Ishikawa (cell line): ENCODE measurements around the gene TNIK.

Experiments
- CEBPB ChIP-seq: IDR thresholded peaks from 2 replicates; pipeline ENCODE4 v1.6.1; 2012
- CREB1 ChIP-seq: IDR thresholded peaks from 2 replicates; pipeline ENCODE4 v1.6.1; 2012; ENCODE audit warnings: low read depth
- EGR1 ChIP-seq: IDR thresholded peaks from 2 replicates; pipeline ENCODE4 v1.6.1; 2012
- EP300 ChIP-seq: IDR thresholded peaks from 2 replicates; pipeline ENCODE4 v1.6.1; 2012; ENCODE audit warnings: borderline replicate concordance
- FOXM1 ChIP-seq: IDR thresholded peaks from 2 replicates; pipeline ENCODE4 v1.6.1; 2012; ENCODE audit warnings: low read depth, borderline replicate concordance
- MAX ChIP-seq: IDR thresholded peaks from 2 replicates; pipeline ENCODE4 v1.6.1; 2012
- NFIC ChIP-seq: IDR thresholded peaks from 2 replicates; pipeline ENCODE4 v1.6.1; 2012
- RAD21 ChIP-seq: IDR thresholded peaks from 2 replicates; pipeline ENCODE4 v1.6.1; 2012; ENCODE audit warnings: low read depth
- TAF1 ChIP-seq: IDR thresholded peaks from 2 replicates; pipeline ENCODE4 v1.6.1; 2012; ENCODE audit warnings: low read depth, mild to moderate bottlenecking
- TCF12 ChIP-seq: IDR thresholded peaks from 2 replicates; pipeline ENCODE4 v1.6.1; 2012; ENCODE audit warnings: low read depth
- TEAD4 ChIP-seq: IDR thresholded peaks from 2 replicates; pipeline ENCODE4 v1.6.1; 2012
- YY1 ChIP-seq: IDR thresholded peaks from 2 replicates; pipeline ENCODE4 v1.6.1; 2012; ENCODE audit warnings: low read depth
- ZBTB7A ChIP-seq: IDR thresholded peaks from 2 replicates; pipeline ENCODE4 v1.6.1; 2012; ENCODE audit warnings: low read depth
- TF ChIP-seq, protein P1 (sequence below): IDR thresholded peaks from 2 replicates; pipeline ENCODE4 v1.6.1; 2012; ENCODE audit warnings: low read depth, mild to moderate bottlenecking
- TF ChIP-seq, protein P2 (sequence below): IDR thresholded peaks from 2 replicates; pipeline ENCODE4 v1.6.1; 2012

The TNIK gene

DNA sequence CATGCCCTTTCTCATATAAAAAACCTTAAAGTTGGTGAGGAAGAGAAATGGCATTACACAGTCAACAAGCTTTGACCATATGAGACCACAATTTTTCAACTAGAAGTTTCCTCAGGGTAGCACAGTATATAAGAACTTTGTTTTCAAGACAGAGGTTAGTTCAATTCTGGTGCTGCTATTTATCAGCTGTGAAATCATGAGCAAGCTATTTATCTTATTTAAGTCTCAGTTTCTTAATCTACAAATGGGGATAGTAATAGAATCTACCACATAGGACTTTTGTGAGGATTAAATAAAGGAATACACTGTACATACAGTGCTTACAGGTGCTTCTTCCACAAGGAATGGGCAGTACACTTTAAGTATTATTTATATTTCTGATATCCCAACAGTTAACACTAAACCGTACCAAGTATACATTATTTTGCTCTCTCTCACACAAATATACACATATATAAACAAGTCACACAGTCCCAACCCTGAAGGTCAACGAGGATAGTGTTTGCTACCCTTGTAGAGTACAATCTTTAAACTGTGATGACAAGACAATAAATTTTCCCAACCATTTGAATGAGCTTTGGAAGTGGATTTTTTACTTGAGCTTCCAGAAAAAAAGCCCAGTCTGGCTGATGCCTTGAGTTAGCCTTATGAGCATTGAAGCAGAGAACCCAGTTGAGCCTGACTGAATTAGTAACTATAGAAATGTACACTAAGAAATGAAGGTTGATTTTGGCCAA, 178.8 kb downstream of the TNIK start:
- no peak for TF ChIP-seq ZBTB7A
- no peak for TF ChIP-seq CEBPB
- TF ChIP-seq, protein P1, sequence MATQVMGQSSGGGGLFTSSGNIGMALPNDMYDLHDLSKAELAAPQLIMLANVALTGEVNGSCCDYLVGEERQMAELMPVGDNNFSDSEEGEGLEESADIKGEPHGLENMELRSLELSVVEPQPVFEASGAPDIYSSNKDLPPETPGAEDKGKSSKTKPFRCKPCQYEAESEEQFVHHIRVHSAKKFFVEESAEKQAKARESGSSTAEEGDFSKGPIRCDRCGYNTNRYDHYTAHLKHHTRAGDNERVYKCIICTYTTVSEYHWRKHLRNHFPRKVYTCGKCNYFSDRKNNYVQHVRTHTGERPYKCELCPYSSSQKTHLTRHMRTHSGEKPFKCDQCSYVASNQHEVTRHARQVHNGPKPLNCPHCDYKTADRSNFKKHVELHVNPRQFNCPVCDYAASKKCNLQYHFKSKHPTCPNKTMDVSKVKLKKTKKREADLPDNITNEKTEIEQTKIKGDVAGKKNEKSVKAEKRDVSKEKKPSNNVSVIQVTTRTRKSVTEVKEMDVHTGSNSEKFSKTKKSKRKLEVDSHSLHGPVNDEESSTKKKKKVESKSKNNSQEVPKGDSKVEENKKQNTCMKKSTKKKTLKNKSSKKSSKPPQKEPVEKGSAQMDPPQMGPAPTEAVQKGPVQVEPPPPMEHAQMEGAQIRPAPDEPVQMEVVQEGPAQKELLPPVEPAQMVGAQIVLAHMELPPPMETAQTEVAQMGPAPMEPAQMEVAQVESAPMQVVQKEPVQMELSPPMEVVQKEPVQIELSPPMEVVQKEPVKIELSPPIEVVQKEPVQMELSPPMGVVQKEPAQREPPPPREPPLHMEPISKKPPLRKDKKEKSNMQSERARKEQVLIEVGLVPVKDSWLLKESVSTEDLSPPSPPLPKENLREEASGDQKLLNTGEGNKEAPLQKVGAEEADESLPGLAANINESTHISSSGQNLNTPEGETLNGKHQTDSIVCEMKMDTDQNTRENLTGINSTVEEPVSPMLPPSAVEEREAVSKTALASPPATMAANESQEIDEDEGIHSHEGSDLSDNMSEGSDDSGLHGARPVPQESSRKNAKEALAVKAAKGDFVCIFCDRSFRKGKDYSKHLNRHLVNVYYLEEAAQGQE, result no peak
- no peak for TF ChIP-seq YY1
- TF ChIP-seq NFIC, result no peak
- TF ChIP-seq CREB1, result no peak
- TF ChIP-seq FOXM1, result no peak
- TF ChIP-seq, protein P2, sequence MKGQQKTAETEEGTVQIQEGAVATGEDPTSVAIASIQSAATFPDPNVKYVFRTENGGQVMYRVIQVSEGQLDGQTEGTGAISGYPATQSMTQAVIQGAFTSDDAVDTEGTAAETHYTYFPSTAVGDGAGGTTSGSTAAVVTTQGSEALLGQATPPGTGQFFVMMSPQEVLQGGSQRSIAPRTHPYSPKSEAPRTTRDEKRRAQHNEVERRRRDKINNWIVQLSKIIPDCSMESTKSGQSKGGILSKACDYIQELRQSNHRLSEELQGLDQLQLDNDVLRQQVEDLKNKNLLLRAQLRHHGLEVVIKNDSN, result no peak
- TF ChIP-seq TEAD4, result no peak
- TF ChIP-seq RAD21, result no peak
- no peak for TF ChIP-seq EP300
- TF ChIP-seq EGR1, result no peak
- no peak for TF ChIP-seq MAX
- no peak for TF ChIP-seq TAF1
- TF ChIP-seq TCF12, result no peak

GRCh38 chr3:171279972-171280371, 180.2 kb downstream of the TNIK start:
- TF ChIP-seq TEAD4 (no peak), CEBPB (no peak), MAX (no peak), NFIC (no peak), TAF1 (no peak), TCF12 (no peak), YY1 (no peak), EGR1 (no peak), CREB1 (no peak), RAD21 (no peak), ZBTB7A (no peak)
- TF ChIP-seq, protein P2, result no peak
- TF ChIP-seq, protein P1, result no peak

DNA sequence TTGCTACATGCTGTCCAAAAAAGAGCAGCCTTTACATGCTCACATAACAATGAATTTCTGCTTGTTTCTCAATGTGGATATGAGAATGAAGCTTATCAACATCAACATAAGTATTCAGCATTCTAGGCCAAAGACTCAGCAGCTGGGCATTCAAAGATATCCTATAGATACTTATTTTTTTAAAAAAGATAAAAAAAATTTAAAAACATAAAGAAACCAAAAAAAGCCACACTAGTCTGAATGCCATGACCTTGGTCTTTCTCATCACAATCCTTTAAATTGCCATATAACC, 182.0 kb downstream of the TNIK start:
- no peak for TF ChIP-seq FOXM1
- TF ChIP-seq, protein P1, result no peak
- TF ChIP-seq EP300, result no peak
- no peak for TF ChIP-seq CREB1
- TF ChIP-seq TAF1, result no peak
- TF ChIP-seq TEAD4, result no peak
- no peak for TF ChIP-seq RAD21
- TF ChIP-seq CEBPB, result no peak
- no peak for TF ChIP-seq YY1
- TF ChIP-seq EGR1, result no peak
- TF ChIP-seq MAX, result no peak
- TF ChIP-seq ZBTB7A, result no peak

- TF ChIP-seq TCF12 (no peak), ZBTB7A (no peak), MAX (no peak), RAD21 (no peak), CREB1 (no peak), FOXM1 (no peak), TEAD4 (no peak), CEBPB (no peak), TAF1 (no peak), EGR1 (no peak), YY1 (no peak), NFIC (no peak), EP300 (no peak)
- TF ChIP-seq, protein P1, result no peak
- TF ChIP-seq, protein P2, result no peak
Measured at GRCh38 chr3:171277456-171278298, 182.5 kb downstream of the TNIK start.
